RPMI8226 (cell line): ENCODE results near the gene OPN4.

Experiments
- DNase-seq: peaks from one replicate; pipeline ENCODE4 v3.0.0-alpha.2; 2015

OPN4 gene

GRCh38 chr10:86663576-86664339 lies 9.4 kb downstream of the OPN4 start:
- DNase-seq: no peak

GRCh38 chr10:86664341-86665217 lies 10.2 kb downstream of the OPN4 start:
- no peak for DNase-seq

- no peak for DNase-seq
These were observed 10.9 kb downstream of the OPN4 start for GRCh38 chr10:86665218-86665607.

GRCh38 chr10:86665868-86666267 lies 11.5 kb downstream of the OPN4 start:
- DNase-seq: no peak

GRCh38 chr10:86666538-86666937 lies 12.2 kb downstream of the OPN4 start:
- no peak for DNase-seq

- DNase-seq: no peak
These were observed 13.3 kb downstream of the OPN4 start for GRCh38 chr10:86667421-86668181.

GRCh38 chr10:86668297-86669165 lies 14.2 kb downstream of the OPN4 start, which contains the start of gene LDB3:
Gene LDB3, plus strand, starts transcription at chr10:86668511. Its CDS starts 181 bp downstream, at chr10:86668692.
- DNase-seq: peak; percentile 21

- DNase-seq: no peak
These were observed 16.0 kb downstream of the OPN4 start for GRCh38 chr10:86670290-86670811.

- DNase-seq: no peak
These were observed 16.5 kb downstream of the OPN4 start for GRCh38 chr10:86670876-86671275.

GRCh38 chr10:86671419-86671818 lies 17.1 kb downstream of the OPN4 start:
- no peak for DNase-seq

GRCh38 chr10:86671985-86672710 lies 17.8 kb downstream of the OPN4 start:
- DNase-seq: no peak

GRCh38 chr10:86673216-86673826 lies 19.0 kb downstream of the OPN4 start:
- DNase-seq: no peak

- no peak for DNase-seq
These were observed 19.7 kb downstream of the OPN4 start for GRCh38 chr10:86673827-86674581.

- no peak for DNase-seq
These were observed 20.6 kb downstream of the OPN4 start for GRCh38 chr10:86674912-86675311.

- no peak for DNase-seq
These were observed 23.0 kb downstream of the OPN4 start for GRCh38 chr10:86677374-86677773.

- DNase-seq: peak; percentile 23
These were observed 24.8 kb downstream of the OPN4 start for GRCh38 chr10:86678999-86679792.

GRCh38 chr10:86681047-86681446 lies 26.7 kb downstream of the OPN4 start:
- DNase-seq: peak; percentile 35

GRCh38 chr10:86681722-86682386 lies 27.5 kb downstream of the OPN4 start:
- DNase-seq: no peak

- no peak for DNase-seq
These were observed 28.3 kb downstream of the OPN4 start for GRCh38 chr10:86682675-86683074.
